Suprapubic skin (tissue), 4 donors: ENCODE measurements around the gene TCF12. TPM values are rescaled to one million over a fixed set of nuclear protein-coding genes. Genes with fewer than 3 reads are reported as not detected.

Experiments
- DNase-seq, 2 donors: peaks; one replicate each; pipeline ENCODE4 v3.0.0-alpha.2; 2019; ENCODE audit warnings: low spot score in 2 of 2
- H3K27ac ChIP-seq: fragments of 200-600 bp; sonication (generic); one replicate; pipeline ENCODE4 v1.5.1; 2019
- H3K27me3 ChIP-seq: fragments of 200-600 bp; sonication (generic); one replicate; pipeline ENCODE4 v1.5.1; 2019
- H3K36me3 ChIP-seq: fragments of 200-600 bp; sonication (generic); one replicate; pipeline ENCODE4 v1.5.1; 2019
- H3K4me1 ChIP-seq: fragments of 200-600 bp; sonication (generic); one replicate; pipeline ENCODE4 v1.5.1; 2019
- H3K4me3 ChIP-seq: fragments of 200-600 bp; sonication (generic); one replicate; pipeline ENCODE4 v1.5.1; 2019; ENCODE audit warnings: mild to moderate bottlenecking
- H3K9me3 ChIP-seq: fragments of 200-600 bp; sonication (generic); one replicate; pipeline ENCODE4 v1.5.1; 2019
- CTCF ChIP-seq, 2 donors: fragments of 200-600 bp in 1 of 2; fragments of 450-650 bp in 1 of 2; sonication (generic) in 1 of 2; IDR thresholded peaks; one replicate each; pipeline ENCODE4 v1.5.1; 2016 to 2019; ENCODE audit warnings: antibody characterized with exemption in 2 of 2, mild to moderate bottlenecking in 1 of 2, moderate library complexity in 1 of 2
- EP300 ChIP-seq: sonication (generic); formaldehyde crosslinking; IDR thresholded peaks from one replicate; pipeline ENCODE4 v1.6.1; 2017; ENCODE audit warnings: antibody characterized with exemption
- POLR2A ChIP-seq, 2 donors: fragments of 450-650 bp; IDR thresholded peaks; one replicate each; pipeline ENCODE4 v1.6.1; 2017; ENCODE audit warnings: antibody characterized with exemption in 2 of 2, mild to moderate bottlenecking in 2 of 2, moderate library complexity in 2 of 2
- POLR2AphosphoS5 ChIP-seq, 3 donors: sonication (generic); formaldehyde crosslinking; IDR thresholded peaks; one replicate each; pipeline ENCODE4 v1.6.1; 2017; ENCODE audit warnings: antibody characterized with exemption in 3 of 3
- WGBS: methylation state at CpG from one replicate; pipeline ENCODE4 v1.1.5; 2018; 5-methylcytosine and 5-hydroxymethylcytosine counted together
- total RNA-seq, 4 donors: library from RNA; depleted of rRNA; stranded (reverse); fragments of >200 nt; gene quantifications; one replicate each; pipeline ENCODE4 v1.1.0, GENCODE V29; 2016

Gene TCF12
- total RNA-seq, 4 donors from 2014 or later, result 91.3 to 118 (median 105) TPM

GRCh38 chr15:57069423-57069822, 151.0 kb downstream of the TCF12 start:
- no peak overlapping the region for H3K27ac ChIP-seq
- TF ChIP-seq POLR2A (IDR thresholded peaks at IDR 0.05), result no peak
- no peak for TF ChIP-seq POLR2AphosphoS5 (IDR thresholded peaks at IDR 0.05)
- DNase-seq, result no peak

GRCh38 chr15:57070674-57071073, 152.2 kb downstream of the TCF12 start:
- Histone ChIP-seq H3K4me3 (no peak overlapping the region), H3K36me3 (no peaks in the 10 kb centered on the region), H3K27me3 (no peaks in the 10 kb centered on the region), H3K27ac (no peak overlapping the region), H3K4me1 (peaks cover 8% of the 10 kb centered on the region), H3K9me3 (no peaks in the 10 kb centered on the region)
- TF ChIP-seq POLR2AphosphoS5 (IDR thresholded peaks at IDR 0.05) (no peak), POLR2A (IDR thresholded peaks at IDR 0.05) (no peak), EP300 (no peak), CTCF (IDR thresholded peaks at IDR 0.05) (no peak)
- WGBS, result 97% methylated on average over 1 of the region's 1 CpG
- no peak for DNase-seq

More at GRCh38 chr15:57069423-57069822, 151.0 kb downstream of the TCF12 start:
- Histone ChIP-seq H3K27me3 (no peaks in the 10 kb centered on the region), H3K9me3 (no peaks in the 10 kb centered on the region), H3K4me1 (peaks cover 8% of the 10 kb centered on the region), H3K4me3 (no peak overlapping the region), H3K36me3 (no peaks in the 10 kb centered on the region)
- WGBS, result 66% methylated on average over 2 of the region's 2 CpGs

- TF ChIP-seq POLR2A (IDR thresholded peaks at IDR 0.05) (no peak), EP300 (no peak), CTCF (IDR thresholded peaks at IDR 0.05) (no peak), POLR2AphosphoS5 (IDR thresholded peaks at IDR 0.05) (no peak)
- no peaks in the 10 kb centered on the region for H3K9me3 ChIP-seq
- H3K4me3 ChIP-seq, result no peak overlapping the region
- H3K4me1 ChIP-seq, result peaks cover 12% of the 10 kb centered on the region
- H3K36me3 ChIP-seq, result no peaks in the 10 kb centered on the region
- H3K27me3 ChIP-seq, result no peaks in the 10 kb centered on the region
- no peak overlapping the region for H3K27ac ChIP-seq
- DNase-seq, result no peak
- WGBS, result 79% methylated on average over 5 of the region's 5 CpGs
Measured at GRCh38 chr15:57079446-57079845, 161.0 kb downstream of the TCF12 start.

GRCh38 chr15:57079931-57080620, 161.6 kb downstream of the TCF12 start:
- DNase-seq, result no peak
- TF ChIP-seq POLR2A (IDR thresholded peaks at IDR 0.05) (no peak), EP300 (no peak), POLR2AphosphoS5 (IDR thresholded peaks at IDR 0.05) (no peak), CTCF (IDR thresholded peaks at IDR 0.05) (no peak)
- Histone ChIP-seq H3K9me3 (no peaks in the 10 kb centered on the region), H3K27me3 (no peaks in the 10 kb centered on the region), H3K36me3 (no peaks in the 10 kb centered on the region), H3K4me1 (peaks cover 12% of the 10 kb centered on the region), H3K4me3 (no peak overlapping the region), H3K27ac (no peak overlapping the region)
- WGBS, result 49% methylated on average over 4 of the region's 4 CpGs

GRCh38 chr15:57082054-57082728, 163.7 kb downstream of the TCF12 start:
- TF ChIP-seq POLR2AphosphoS5 (IDR thresholded peaks at IDR 0.05) (no peak), CTCF (IDR thresholded peaks at IDR 0.05) (no peak), EP300 (no peak), POLR2A (IDR thresholded peaks at IDR 0.05) (no peak)
- Histone ChIP-seq H3K4me1 (peaks cover 12% of the 10 kb centered on the region), H3K27ac (no peak overlapping the region), H3K4me3 (no peak overlapping the region), H3K9me3 (no peaks in the 10 kb centered on the region), H3K27me3 (no peaks in the 10 kb centered on the region), H3K36me3 (no peaks in the 10 kb centered on the region)
- WGBS, result 42% methylated on average over 3 of the region's 3 CpGs
- no peak for DNase-seq
